H9 (cell line): ENCODE results near the gene SIPA1L3. TPM values are rescaled to one million over a fixed set of nuclear protein-coding genes. Genes with fewer than 3 reads are reported as not detected.

Experiments
- DNase-seq: peaks from one replicate; pipeline ENCODE4 v3.0.0-alpha.2; 2017
- H2AFZ ChIP-seq: one replicate; pipeline ENCODE4 v1.6.1; 2013; ENCODE audit warnings: mild to moderate bottlenecking, low read length, control low read depth, moderate library complexity
- H2AK5ac ChIP-seq: 2 replicates; pipeline ENCODE4 v1.6.1; 2013; ENCODE audit warnings: low read length, control low read depth, mixed read lengths; ENCODE audit not compliant: insufficient read length
- H2BK120ac ChIP-seq: one replicate; pipeline ENCODE4 v1.6.1; 2013; ENCODE audit warnings: low read depth, mild to moderate bottlenecking, low read length, control low read depth, inconsistent platforms; ENCODE audit not compliant: poor library complexity, severe bottlenecking
- H2BK12ac ChIP-seq: 2 replicates; pipeline ENCODE4 v1.6.1; 2013; ENCODE audit warnings: low read length, control low read depth, mixed read lengths, low read depth; ENCODE audit not compliant: insufficient read length
- H2BK15ac ChIP-seq: 2 replicates; pipeline ENCODE4 v1.6.1; 2013; ENCODE audit warnings: low read depth, low read length, control low read depth
- H2BK20ac ChIP-seq: one replicate; pipeline ENCODE4 v1.6.1; 2013; ENCODE audit warnings: low read depth, mild to moderate bottlenecking, low read length, control low read depth, inconsistent platforms; ENCODE audit not compliant: poor library complexity, severe bottlenecking
- H2BK5ac ChIP-seq: 2 replicates; pipeline ENCODE4 v1.6.1; 2013; ENCODE audit warnings: low read length, control low read depth, mixed read lengths; ENCODE audit not compliant: insufficient read length
- H3K14ac ChIP-seq: 2 replicates; pipeline ENCODE4 v1.6.1; 2013; ENCODE audit warnings: low read length, control low read depth; ENCODE audit not compliant: insufficient read depth
- H3K18ac ChIP-seq: 2 replicates; pipeline ENCODE4 v1.6.1; 2013; ENCODE audit warnings: low read depth, mild to moderate bottlenecking, mixed read lengths, low read length, control low read depth; ENCODE audit not compliant: insufficient read length
- H3K23ac ChIP-seq: 2 replicates; pipeline ENCODE4 v1.6.1; 2013; ENCODE audit warnings: low read length, control low read depth, mixed read lengths, low read depth; ENCODE audit not compliant: insufficient read length
- H3K23me2 ChIP-seq: 2 replicates; pipeline ENCODE4 v1.6.1; 2013; ENCODE audit warnings: low read depth, mild to moderate bottlenecking, mixed read lengths, low read length, control low read depth; ENCODE audit not compliant: insufficient read length, poor library complexity, severe bottlenecking
- H3K27ac ChIP-seq: 2 replicates; pipeline ENCODE4 v1.5.1; 2013; ENCODE audit warnings: low read length, control low read depth, mixed read lengths, low read depth; ENCODE audit not compliant: insufficient read length
- H3K27me3 ChIP-seq: 2 replicates; pipeline ENCODE4 v1.6.1; 2013; ENCODE audit warnings: low read length, control low read depth, inconsistent platforms; ENCODE audit not compliant: insufficient read depth
- H3K4ac ChIP-seq: 2 replicates; pipeline ENCODE4 v1.6.1; 2013; ENCODE audit warnings: low read depth, mild to moderate bottlenecking, control low read depth, inconsistent platforms, low read length, moderate library complexity
- H3K4me1 ChIP-seq: 2 replicates; pipeline ENCODE4 v1.6.1; 2013; ENCODE audit warnings: low read length, control low read depth, inconsistent platforms; ENCODE audit not compliant: insufficient read depth
- H3K4me2 ChIP-seq: 2 replicates; pipeline ENCODE4 v1.6.1; 2013; ENCODE audit warnings: low read length, control low read depth, mixed read lengths; ENCODE audit not compliant: insufficient read length, insufficient read depth
- H3K56ac ChIP-seq: 2 replicates; pipeline ENCODE4 v1.6.1; 2013; ENCODE audit warnings: low read depth, mild to moderate bottlenecking, mixed read lengths, low read length, control low read depth; ENCODE audit not compliant: insufficient read length
- H3K79me1 ChIP-seq: 2 replicates; pipeline ENCODE4 v1.6.1; 2013; ENCODE audit warnings: low read depth, mild to moderate bottlenecking, moderate library complexity, low read length, control low read depth, inconsistent platforms; ENCODE audit not compliant: insufficient read depth, poor library complexity, severe bottlenecking
- H3K79me2 ChIP-seq: 2 replicates; pipeline ENCODE4 v1.6.1; 2013; ENCODE audit warnings: low read length, control low read depth, inconsistent platforms; ENCODE audit not compliant: insufficient read depth
- H3K9ac ChIP-seq: 2 replicates; pipeline ENCODE4 v1.6.1; 2013; ENCODE audit warnings: low read length, control low read depth, mixed read lengths; ENCODE audit not compliant: insufficient read length; ENCODE audit errors: extremely low read depth
- H3K9me3 ChIP-seq: one replicate; pipeline ENCODE4 v1.6.1; 2013; ENCODE audit warnings: low read depth, low read length, inconsistent platforms; ENCODE audit not compliant: control insufficient read depth
- H3T11ph ChIP-seq: one replicate; pipeline ENCODE4 v1.6.1; 2013; ENCODE audit warnings: mild to moderate bottlenecking, low read length, control low read depth, inconsistent platforms
- H4K20me1 ChIP-seq: one replicate; pipeline ENCODE4 v1.6.1; 2013; ENCODE audit not compliant: control insufficient read depth, insufficient read length, insufficient read depth
- H4K5ac ChIP-seq: 2 replicates; pipeline ENCODE4 v1.6.1; 2013; ENCODE audit warnings: low read depth, mild to moderate bottlenecking, mixed read lengths, low read length, control low read depth; ENCODE audit not compliant: insufficient read length
- H4K8ac ChIP-seq: replicated peaks from 2 replicates; pipeline ENCODE4 v1.6.1; 2013; ENCODE audit warnings: low read length, control low read depth, mixed read lengths, low read depth; ENCODE audit not compliant: insufficient read length
- H4K91ac ChIP-seq: 2 replicates; pipeline ENCODE4 v1.6.1; 2013; ENCODE audit warnings: low read depth, mild to moderate bottlenecking, moderate library complexity, mixed read lengths, low read length, control low read depth; ENCODE audit not compliant: insufficient read length
- H3K27ac Mint-ChIP-seq, 3 experiments: 2 replicates in 2 of 3; 3 replicates in 1 of 3; pipeline ENCODE4 v1.8.0; 2020 to 2021; ENCODE audit warnings: mixed read lengths in 3 of 3, mild to moderate bottlenecking in 1 of 3, moderate library complexity in 1 of 3
- H3K27me3 Mint-ChIP-seq: 2 replicates; pipeline ENCODE4 v1.8.0; 2021; ENCODE audit warnings: low read depth, mild to moderate bottlenecking, moderate library complexity, mixed read lengths
- H3K36me3 Mint-ChIP-seq, 3 experiments: 2 replicates in 2 of 3; 3 replicates in 1 of 3; pipeline ENCODE4 v1.8.0; 2020 to 2021; ENCODE audit warnings: low read depth in 3 of 3, mixed read lengths in 3 of 3; ENCODE audit not compliant: insufficient read depth in 1 of 3
- H3K4me1 Mint-ChIP-seq, 2 experiments: 2 replicates each; pipeline ENCODE4 v1.8.0; 2020; ENCODE audit warnings: mixed read lengths in 2 of 2
- H3K4me3 Mint-ChIP-seq, 2 experiments: 2 replicates in 1 of 2; 3 replicates in 1 of 2; pipeline ENCODE4 v1.8.0; 2020 to 2021; ENCODE audit warnings: mild to moderate bottlenecking in 2 of 2, mixed read lengths in 2 of 2, moderate library complexity in 1 of 2
- H3K9me3 Mint-ChIP-seq, 2 experiments: 2 replicates in 1 of 2; 3 replicates in 1 of 2; pipeline ENCODE4 v1.8.0; 2020; ENCODE audit warnings: mild to moderate bottlenecking in 2 of 2, mixed read lengths in 2 of 2, moderate library complexity in 1 of 2
- WGBS: extraction: QIAGEN DNeasy Blood & Tissue Kit; methylation state at CpG from one replicate; pipeline ENCODE4 v1.1.7; 2013; ENCODE audit warnings: missing lambda C conversion rate, low lambda C conversion rate, mixed read lengths; ENCODE audit not compliant: insufficient read length; ENCODE audit errors: extremely low coverage; 5-methylcytosine and 5-hydroxymethylcytosine counted together
- total RNA-seq: library from RNA; stranded (reverse); gene quantifications from 2 replicates; pipeline ENCODE4 v1.2.1, GENCODE V29; 2021
- TF ChIP-seq, protein P1 (sequence below): fragments of 200-600 bp; sonication (generic); conservative IDR thresholded peaks from 3 replicates; pipeline ENCODE4 v1.8.0; 2021; ENCODE audit warnings: antibody characterized with exemption, mild to moderate bottlenecking

SIPA1L3 gene
- total RNA-seq, 1 experiment from 2014 or later: 40.1 TPM

GRCh38 chr19:37935341-37935740, 28.3 kb downstream of the SIPA1L3 start:
- Histone ChIP-seq H4K91ac (no peak overlapping the region), H3K14ac (no peak overlapping the region), H3K27ac (no peak overlapping the region), H3K4ac (no peak overlapping the region), H2BK120ac (no peak overlapping the region), H2BK15ac (no peak overlapping the region), H3T11ph (no peak overlapping the region), H3K56ac (no peak overlapping the region), H3K27me3 (no peaks in the 10 kb centered on the region), H3K9ac (no peak overlapping the region), H3K4me2 (no peak overlapping the region), H2BK5ac (no peak overlapping the region), H3K9me3 (peaks cover 6% of the 10 kb centered on the region), H3K18ac (no peak overlapping the region), H4K20me1 (no peaks in the 10 kb centered on the region), H4K8ac (no peak overlapping the region), H2BK12ac (no peak overlapping the region), H4K5ac (no peak overlapping the region), H3K79me1 (peaks cover 12% of the 10 kb centered on the region), H2AK5ac (no peak overlapping the region), H3K23ac (no peak overlapping the region), H2AFZ (no peak overlapping the region), H3K23me2 (peaks cover 5% of the 10 kb centered on the region), H3K4me1 (peaks cover 7% of the 10 kb centered on the region), H2BK20ac (no peak overlapping the region), H3K79me2 (peaks cover 6% of the 10 kb centered on the region; the same call in 1 of the 2 replicates)
- DNase-seq: no peak
- Mint-ChIP-seq H3K27ac (no peak overlapping the region), H3K27me3 (no peaks in the 10 kb centered on the region), H3K4me1 (peaks cover 31 to 37% of the 10 kb centered on the region in 2 experiments), H3K4me3 (no peak overlapping the region), H3K36me3 (peaks cover 37 to 46% (median 38%) of the 10 kb centered on the region in 3 experiments), H3K9me3 (peaks cover 25 to 26% of the 10 kb centered on the region in 2 experiments)
- TF ChIP-seq, protein P1, sequence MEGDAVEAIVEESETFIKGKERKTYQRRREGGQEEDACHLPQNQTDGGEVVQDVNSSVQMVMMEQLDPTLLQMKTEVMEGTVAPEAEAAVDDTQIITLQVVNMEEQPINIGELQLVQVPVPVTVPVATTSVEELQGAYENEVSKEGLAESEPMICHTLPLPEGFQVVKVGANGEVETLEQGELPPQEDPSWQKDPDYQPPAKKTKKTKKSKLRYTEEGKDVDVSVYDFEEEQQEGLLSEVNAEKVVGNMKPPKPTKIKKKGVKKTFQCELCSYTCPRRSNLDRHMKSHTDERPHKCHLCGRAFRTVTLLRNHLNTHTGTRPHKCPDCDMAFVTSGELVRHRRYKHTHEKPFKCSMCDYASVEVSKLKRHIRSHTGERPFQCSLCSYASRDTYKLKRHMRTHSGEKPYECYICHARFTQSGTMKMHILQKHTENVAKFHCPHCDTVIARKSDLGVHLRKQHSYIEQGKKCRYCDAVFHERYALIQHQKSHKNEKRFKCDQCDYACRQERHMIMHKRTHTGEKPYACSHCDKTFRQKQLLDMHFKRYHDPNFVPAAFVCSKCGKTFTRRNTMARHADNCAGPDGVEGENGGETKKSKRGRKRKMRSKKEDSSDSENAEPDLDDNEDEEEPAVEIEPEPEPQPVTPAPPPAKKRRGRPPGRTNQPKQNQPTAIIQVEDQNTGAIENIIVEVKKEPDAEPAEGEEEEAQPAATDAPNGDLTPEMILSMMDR: no peak
- no CpG with 5 or more reads among the region's 1 CpG for WGBS
